ENCODE results near the gene OR6S1.
"Not testable (repeated sequence)": the region's sequence is repeated elsewhere in the genome, so short reads cannot be mapped to it uniquely, and the experiment has no call there.

The OR6S1 gene

DNA sequence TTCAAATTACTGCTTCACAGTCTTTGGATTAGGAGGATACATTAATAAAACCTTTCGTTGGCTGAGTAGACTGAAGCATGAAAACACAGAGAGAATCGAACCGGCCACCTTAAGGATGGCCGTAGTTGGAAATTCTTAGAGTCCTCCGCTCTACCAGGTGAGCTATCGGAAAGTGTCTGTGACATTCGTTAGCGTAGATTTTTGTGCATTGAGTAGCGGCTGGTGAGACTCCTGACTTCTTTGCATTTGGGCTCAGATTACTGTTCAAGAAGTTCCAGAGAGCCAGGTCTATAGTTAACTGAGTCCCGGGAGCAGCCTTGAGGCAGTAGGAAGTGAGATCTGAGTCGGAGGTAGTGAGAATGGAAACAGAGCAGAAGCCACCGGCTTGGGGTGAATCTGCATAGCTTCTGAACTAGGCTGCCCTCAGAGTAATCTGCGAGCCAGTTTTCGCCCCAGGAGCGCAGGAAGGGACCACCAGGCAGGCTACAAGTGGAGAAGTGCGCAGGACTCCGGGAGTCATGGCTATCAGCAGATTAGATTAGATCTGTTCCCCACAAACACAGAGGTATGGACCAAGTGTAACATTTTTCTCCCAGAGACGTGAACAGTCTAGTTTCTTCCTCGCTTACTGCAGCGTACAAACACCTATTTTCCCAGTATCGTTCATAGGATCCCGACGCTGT is 11.0 kb downstream of the OR6S1 start:
- no peak for DNase-seq

DNA sequence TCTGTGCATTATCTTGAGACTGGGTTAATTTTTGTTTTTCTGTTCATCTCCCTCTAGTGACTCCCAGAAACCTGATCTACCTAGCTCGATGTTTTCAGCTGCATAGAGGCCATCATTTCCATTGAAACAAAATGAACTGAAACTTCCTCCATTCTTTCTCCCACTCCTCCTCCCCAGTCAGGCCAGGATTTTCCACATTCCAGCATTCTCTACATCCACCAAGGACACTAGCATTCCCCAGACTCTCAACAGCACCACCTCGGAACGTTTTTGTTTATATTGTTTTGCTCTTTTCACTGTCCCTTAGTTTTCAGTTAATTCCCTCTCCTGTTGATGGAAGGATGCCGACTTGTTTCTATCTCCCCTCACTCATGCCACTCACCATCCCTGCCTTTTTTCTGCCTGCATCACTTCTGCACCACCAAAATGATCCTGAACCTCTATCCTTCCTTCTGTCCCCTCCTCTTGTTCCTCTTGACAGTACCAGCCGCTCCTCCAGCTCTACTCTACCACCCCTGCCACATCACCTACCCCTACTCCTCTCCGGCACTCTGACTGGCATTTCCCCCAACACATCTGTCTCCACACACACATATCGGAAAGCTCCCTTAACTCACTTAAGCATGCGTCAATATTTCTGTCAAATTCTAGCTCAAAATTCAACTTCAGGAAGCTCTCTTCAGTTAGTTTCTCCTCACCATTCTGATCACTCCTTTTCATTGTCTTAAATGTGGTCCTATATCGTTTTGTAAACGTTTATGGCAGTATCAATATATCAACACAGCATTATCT is 13.2 kb downstream of the OR6S1 start:
- DNase-seq, result no peak

DNA sequence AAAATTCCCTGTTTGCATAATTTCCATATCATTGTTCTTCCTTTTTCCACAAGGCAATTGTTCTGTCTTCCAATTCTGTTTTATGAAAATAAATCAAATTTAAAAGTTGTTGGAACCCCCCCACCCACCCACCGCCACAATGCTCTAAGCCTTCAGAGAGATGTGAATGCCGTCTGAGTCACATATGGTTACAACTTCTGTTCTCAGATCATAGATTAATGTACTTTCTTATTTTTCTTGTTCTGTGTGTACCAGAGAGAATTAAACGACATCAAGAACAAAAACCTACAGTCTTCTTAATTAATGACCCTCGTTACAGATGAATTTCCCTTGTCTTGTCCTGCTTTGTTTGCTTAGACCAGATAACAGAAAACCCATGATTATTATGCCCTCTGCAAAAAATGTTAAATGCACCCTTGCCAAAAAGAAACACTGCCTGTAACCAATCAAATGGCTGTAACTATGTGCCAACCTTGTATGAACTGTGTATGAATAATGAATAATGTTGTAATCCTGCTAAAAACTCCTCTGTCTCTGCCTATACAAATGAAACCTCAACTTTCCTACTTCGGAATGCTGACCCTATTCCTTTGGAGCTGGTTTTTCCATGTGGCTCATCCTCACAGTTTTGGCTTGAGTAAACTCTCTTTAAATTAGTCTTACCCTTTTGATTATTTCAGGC is 14.0 kb downstream of the OR6S1 start:
- no peak for DNase-seq

GRCh38 chr14:20626274-20626673 is 15.2 kb downstream of the OR6S1 start:
- DNase-seq, result no peak

DNA sequence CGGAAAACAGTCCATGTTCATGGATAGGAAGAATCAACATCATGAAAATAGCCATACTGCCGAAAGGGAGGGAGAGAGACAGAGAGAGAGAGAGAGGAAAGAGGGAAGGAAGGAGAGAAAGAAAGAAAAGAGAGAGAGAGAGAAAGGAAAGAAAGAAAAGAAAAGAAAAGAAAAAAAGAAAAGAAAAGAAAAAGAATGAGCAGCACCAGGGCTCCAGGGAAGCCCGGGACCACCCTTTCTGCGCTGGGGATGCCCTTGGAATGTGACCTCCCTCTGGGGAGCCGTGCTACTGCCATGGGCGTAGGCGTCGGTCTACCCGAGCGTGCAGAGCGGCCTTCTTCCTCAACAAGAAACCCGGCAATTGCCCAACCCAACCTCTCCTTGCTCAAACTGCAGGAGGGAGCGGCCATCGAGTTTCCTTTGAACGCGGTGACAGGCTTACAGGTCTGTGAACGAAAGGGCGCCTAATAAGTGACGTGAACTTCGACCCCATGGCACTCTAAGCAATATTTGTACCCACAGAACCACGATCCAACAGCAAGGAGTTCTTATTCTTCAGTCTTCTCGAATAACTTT is 16.9 kb downstream of the OR6S1 start:
- DNase-seq, result peak; percentile 30

- no peak for DNase-seq
Observed at GRCh38 chr14:20623798-20624197, 17.7 kb downstream of the OR6S1 start.

DNA sequence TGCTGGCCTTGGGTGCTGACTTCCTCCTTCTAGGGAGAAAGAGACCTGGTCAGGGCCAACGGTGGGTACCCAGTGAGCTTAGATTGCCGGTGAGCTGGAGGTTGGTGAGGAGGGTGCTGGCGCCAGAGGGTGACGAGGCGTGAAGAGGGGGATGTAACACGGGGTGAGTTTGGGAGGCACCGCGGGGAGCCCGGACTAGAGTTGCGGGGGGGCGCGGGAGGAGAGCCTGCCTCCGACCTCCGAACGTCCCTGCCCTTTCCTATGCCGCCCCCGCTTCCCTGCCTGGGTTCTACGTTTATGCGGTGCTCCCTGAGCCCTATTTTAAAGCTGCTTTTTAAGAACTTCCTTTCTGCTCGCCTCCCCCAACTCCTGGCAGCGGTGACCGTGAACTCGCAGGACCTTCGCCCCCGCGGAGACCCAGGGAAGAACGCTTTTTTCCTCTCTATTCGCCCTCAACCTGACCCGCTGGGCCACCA is 18.6 kb downstream of the OR6S1 start:
- DNase-seq, result no peak

GRCh38 chr14:20620798-20621478 is 20.6 kb downstream of the OR6S1 start:
- no peak for DNase-seq

GRCh38 chr14:20619688-20620087 is 21.8 kb downstream of the OR6S1 start:
- DNase-seq, result not testable (repeated sequence)

DNA sequence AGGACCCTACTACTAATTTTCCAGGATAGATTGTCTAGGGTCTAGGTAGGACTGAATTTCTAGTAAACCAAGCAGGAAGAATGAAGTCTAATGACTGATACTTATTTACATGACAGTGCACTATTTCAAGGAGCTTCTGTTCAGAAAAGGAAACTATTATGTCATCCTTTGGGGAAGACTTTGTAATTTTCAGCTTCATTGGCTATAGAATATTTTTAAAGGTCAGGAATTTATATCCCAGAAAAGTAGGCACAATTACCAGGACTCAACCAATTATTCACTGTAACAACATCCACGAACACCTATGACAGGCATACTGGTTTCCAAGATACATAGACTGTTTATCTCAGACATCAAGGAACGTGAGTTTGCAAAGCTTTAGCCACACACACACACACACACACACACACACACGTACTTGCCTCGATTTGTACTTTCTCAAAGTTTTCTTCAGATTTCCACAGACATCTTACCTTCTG is 23.2 kb downstream of the OR6S1 start:
- DNase-seq, result no peak

GRCh38 chr14:20617138-20618003 is 24.1 kb downstream of the OR6S1 start:
- DNase-seq, result no peak

GRCh38 chr14:20615996-20616395 is 25.5 kb downstream of the OR6S1 start:
- no peak for DNase-seq

GRCh38 chr14:20614038-20614840 is 27.3 kb downstream of the OR6S1 start:
- no peak for DNase-seq

- peak; percentile 75 for DNase-seq
Observed at GRCh38 chr14:20613094-20614037, 28.1 kb downstream of the OR6S1 start.

DNA sequence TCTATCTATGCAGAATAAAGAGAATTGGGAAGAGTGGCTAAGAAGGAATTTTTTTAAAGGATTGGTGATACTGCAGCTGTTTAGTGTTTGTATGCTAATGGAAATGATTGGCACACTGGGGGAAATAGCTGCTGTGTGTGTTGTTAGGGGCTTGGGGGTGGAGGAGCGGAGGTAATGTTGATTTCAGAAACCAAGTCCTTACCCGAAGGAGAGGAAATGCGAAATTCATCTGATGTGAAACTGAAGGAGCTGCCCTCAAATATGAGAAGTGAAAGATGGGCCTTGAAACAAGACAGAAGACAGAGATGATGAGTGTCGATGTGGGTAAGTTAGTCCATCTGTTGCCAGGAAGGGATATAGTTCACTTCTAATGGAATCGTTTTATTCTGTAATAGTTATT is 29.1 kb downstream of the OR6S1 start:
- no peak for DNase-seq

DNA sequence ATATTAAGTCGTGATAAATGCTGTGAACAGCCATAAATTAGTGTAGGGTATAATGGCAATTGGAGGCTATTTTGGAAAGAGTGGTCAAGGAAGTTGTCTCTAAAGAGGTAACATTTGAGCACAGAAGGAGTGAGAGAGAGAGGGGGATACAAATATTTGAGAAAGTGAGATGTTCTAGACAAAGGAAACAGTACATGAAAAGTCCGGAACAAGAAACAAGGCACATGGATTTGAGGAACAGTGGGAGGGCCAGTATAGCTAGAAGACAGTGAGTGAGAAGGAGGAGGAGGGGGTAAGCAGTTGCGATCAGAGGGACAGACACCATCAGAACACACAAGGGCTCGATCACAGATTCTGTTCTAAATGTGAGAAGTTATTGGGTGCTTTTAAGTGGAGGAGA is 30.2 kb downstream of the OR6S1 start:
- no peak for DNase-seq

GRCh38 chr14:20610002-20610765 is 31.3 kb downstream of the OR6S1 start:
- peak; percentile 52 for DNase-seq

DNA sequence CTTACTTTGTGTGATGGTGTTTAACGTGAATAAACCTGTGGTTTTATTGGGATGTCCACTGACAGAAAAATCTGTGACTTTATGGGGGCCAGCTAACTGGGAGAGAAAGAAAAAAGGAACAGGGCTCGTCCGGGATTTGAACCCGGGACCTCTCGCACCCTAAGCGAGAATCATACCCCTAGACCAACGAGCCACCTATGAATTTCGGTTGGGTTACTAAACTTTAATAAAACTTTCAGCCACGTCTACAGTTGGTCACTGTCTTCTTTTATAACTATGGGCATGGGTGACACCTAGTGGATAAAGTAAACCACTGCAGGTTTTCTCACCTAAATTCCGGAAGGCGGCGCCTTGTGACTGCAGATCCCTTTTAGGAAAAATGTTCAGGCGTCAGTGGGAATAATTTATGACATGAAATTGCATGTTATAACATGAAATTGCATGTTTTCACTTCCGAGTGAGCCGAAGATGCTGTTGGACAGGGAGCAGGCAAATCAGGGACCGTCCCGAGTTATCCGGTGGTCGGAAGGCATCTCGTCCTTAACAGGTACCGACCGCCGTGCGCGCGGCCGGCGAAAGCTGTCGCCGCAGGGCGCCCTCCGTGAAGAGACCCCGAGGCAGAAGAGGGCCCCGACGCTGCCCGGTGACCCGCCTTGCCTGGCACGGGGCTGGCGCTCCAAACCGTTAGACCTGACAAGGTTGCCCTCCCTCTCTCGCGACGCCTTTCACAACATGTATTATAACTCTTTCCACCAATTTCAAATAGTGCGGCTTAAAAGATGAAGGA is 32.1 kb downstream of the OR6S1 start:
- peak; percentile 37 for DNase-seq
